Neuronal stem cell (in vitro differentiated cells): ENCODE results near the gene GAS6.
A peak's percentile ranks its signal among the peaks of the same experiment; 100 is the strongest.

Experiments
- DNase-seq: peaks from one replicate; pipeline ENCODE4 v3.0.0-alpha.2; 2013; ENCODE audit warnings: low spot score
- H2AFZ ChIP-seq: one replicate; pipeline ENCODE4 v1.6.1; 2013; ENCODE audit warnings: mild to moderate bottlenecking, low read length, inconsistent platforms
- H2AK5ac ChIP-seq: 2 replicates; pipeline ENCODE4 v1.6.1; 2013; ENCODE audit warnings: low read depth, mild to moderate bottlenecking, inconsistent platforms, low read length, moderate library complexity, mixed read lengths
- H2BK120ac ChIP-seq: 2 replicates; pipeline ENCODE4 v1.6.1; 2013; ENCODE audit warnings: low read depth, mild to moderate bottlenecking, inconsistent platforms, low read length, moderate library complexity, mixed read lengths
- H2BK12ac ChIP-seq: one replicate; pipeline ENCODE4 v1.6.1; 2013; ENCODE audit warnings: low read length, inconsistent platforms
- H2BK15ac ChIP-seq: 2 replicates; pipeline ENCODE4 v1.6.1; 2013; ENCODE audit warnings: mild to moderate bottlenecking, low read length, inconsistent platforms, mixed read lengths
- H2BK5ac ChIP-seq: one replicate; pipeline ENCODE4 v1.6.1; 2013; ENCODE audit warnings: inconsistent platforms, mild to moderate bottlenecking, low read length, moderate library complexity
- H3K14ac ChIP-seq: one replicate; pipeline ENCODE4 v1.6.1; 2013; ENCODE audit warnings: low read length, inconsistent platforms
- H3K18ac ChIP-seq: 2 replicates; pipeline ENCODE4 v1.6.1; 2013; ENCODE audit warnings: low read length, inconsistent platforms
- H3K23ac ChIP-seq: 2 replicates; pipeline ENCODE4 v1.6.1; 2013; ENCODE audit warnings: low read depth, mild to moderate bottlenecking, mixed read lengths, low read length, inconsistent platforms; ENCODE audit not compliant: poor library complexity
- H3K27ac ChIP-seq: replicated peaks from 3 replicates; pipeline ENCODE4 v1.5.1; 2013; ENCODE audit warnings: low read length, inconsistent platforms
- H3K27me3 ChIP-seq, 3 experiments: 2 replicates each; pipeline ENCODE4 v1.6.1; 2013; ENCODE audit warnings: low read length in 3 of 3, mild to moderate bottlenecking in 2 of 3, inconsistent platforms in 1 of 3, low read depth in 1 of 3, mixed read lengths in 1 of 3, moderate library complexity in 1 of 3; ENCODE audit not compliant: control insufficient read depth in 3 of 3, insufficient read depth in 3 of 3
- H3K36me3 ChIP-seq, 2 donors: replicated peaks in 1 of 2; 2 replicates each; pipeline ENCODE4 v1.6.1; 2013; ENCODE audit warnings: low read length in 2 of 2; ENCODE audit not compliant: control insufficient read depth in 2 of 2, insufficient read depth in 2 of 2
- H3K4ac ChIP-seq: 2 replicates; pipeline ENCODE4 v1.6.1; 2013; ENCODE audit warnings: inconsistent platforms, mild to moderate bottlenecking, low read length, moderate library complexity
- H3K4me1 ChIP-seq, 2 donors: 1 replicate in 1 of 2; 2 replicates in 1 of 2; pipeline ENCODE4 v1.6.1; 2013; ENCODE audit warnings: low read length in 2 of 2, low read depth in 1 of 2; ENCODE audit not compliant: control insufficient read depth in 2 of 2, insufficient read depth in 1 of 2
- H3K4me2 ChIP-seq: one replicate; pipeline ENCODE4 v1.6.1; 2013; ENCODE audit warnings: mild to moderate bottlenecking, low read length, inconsistent platforms; ENCODE audit not compliant: insufficient read depth, poor library complexity, severe bottlenecking
- H3K4me3 ChIP-seq, 2 donors: 2 replicates each; pipeline ENCODE4 v1.5.1; 2013; ENCODE audit warnings: low read length in 2 of 2, mild to moderate bottlenecking in 2 of 2, inconsistent platforms in 1 of 2, moderate library complexity in 1 of 2
- H3K79me1 ChIP-seq: one replicate; pipeline ENCODE4 v1.6.1; 2013; ENCODE audit warnings: low read depth, mild to moderate bottlenecking, inconsistent platforms, low read length, moderate library complexity
- H3K9ac ChIP-seq: one replicate; pipeline ENCODE4 v1.6.1; 2013; ENCODE audit warnings: mild to moderate bottlenecking, low read depth, low read length, inconsistent platforms; ENCODE audit not compliant: poor library complexity
- H3K9me3 ChIP-seq, 2 donors: replicated peaks in 1 of 2; 2 replicates each; pipeline versions ENCODE3 to v1.6.1; 2013; ENCODE audit warnings: low read length in 2 of 2, mild to moderate bottlenecking in 2 of 2, inconsistent platforms in 1 of 2, low read depth in 1 of 2, mixed read lengths in 1 of 2, moderate library complexity in 1 of 2; ENCODE audit not compliant: control insufficient read depth in 2 of 2, insufficient read depth in 1 of 2
- H4K8ac ChIP-seq: one replicate; pipeline ENCODE4 v1.6.1; 2013; ENCODE audit warnings: low read depth, mild to moderate bottlenecking, inconsistent platforms, low read length, moderate library complexity
- H4K91ac ChIP-seq: one replicate; pipeline ENCODE4 v1.6.1; 2013; ENCODE audit warnings: low read length, low read depth, mild to moderate bottlenecking, inconsistent platforms; ENCODE audit not compliant: poor library complexity
- WGBS, 2 donors: extraction: QIAGEN DNeasy Blood & Tissue Kit; methylation state at CpG; one replicate each; pipeline ENCODE4 v1.1.7; 2013; ENCODE audit warnings: missing lambda C conversion rate in 2 of 2, mixed read lengths in 1 of 2; ENCODE audit not compliant: insufficient read length in 2 of 2, insufficient replicate concordance in 1 of 2; ENCODE audit errors: extremely low coverage in 2 of 2; 5-methylcytosine and 5-hydroxymethylcytosine counted together

The GAS6 gene

DNA sequence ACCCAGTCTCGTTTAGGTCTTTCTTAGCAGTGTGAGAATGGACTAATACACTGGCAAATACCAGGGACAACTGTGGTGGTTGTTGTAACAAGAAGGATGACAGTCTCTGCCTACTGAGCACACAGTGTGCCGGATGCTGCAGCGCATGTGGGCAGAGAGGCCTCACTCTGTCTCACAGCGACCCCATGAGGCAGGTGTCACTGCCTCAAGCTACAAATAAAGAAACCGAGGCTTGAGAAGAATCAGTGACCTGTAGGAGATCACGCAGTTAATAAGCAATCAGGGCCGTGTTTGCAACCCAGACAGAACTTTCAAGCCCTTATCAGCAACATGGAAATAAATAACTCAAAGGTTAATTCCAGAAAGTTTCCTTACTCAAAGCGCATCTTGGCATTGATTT lies 40.5 kb upstream of the GAS6 start:
- no peak overlapping the region for H2AFZ ChIP-seq
- no peak for DNase-seq
- H3K14ac ChIP-seq, result no peak overlapping the region
- no peak overlapping the region for H3K4me2 ChIP-seq
- H3K27me3 ChIP-seq, result peaks cover 0 to 44% (median 0%) of the 10 kb centered on the region in 3 experiments
- no CpG with 5 or more reads among the region's 8 CpGs for WGBS, 2 donors
- no peak overlapping the region for H2AK5ac ChIP-seq
- no peak overlapping the region for H3K9ac ChIP-seq
- no peaks in the 10 kb centered on the region for H3K9me3 ChIP-seq
- H4K91ac ChIP-seq, result no peak overlapping the region
- no peak overlapping the region for H3K4me3 ChIP-seq
- H3K79me1 ChIP-seq, result no peaks in the 10 kb centered on the region
- H3K36me3 ChIP-seq, result no peaks in the 10 kb centered on the region
- no peak overlapping the region for H2BK5ac ChIP-seq
- H3K4me1 ChIP-seq, result no peaks in the 10 kb centered on the region
- no peak overlapping the region for H3K18ac ChIP-seq
- H3K4ac ChIP-seq, result no peak overlapping the region
- no peak overlapping the region for H3K27ac ChIP-seq
- H2BK120ac ChIP-seq, result no peak overlapping the region
- H3K23ac ChIP-seq, result no peak overlapping the region
- no peak overlapping the region for H2BK15ac ChIP-seq
- no peak overlapping the region for H2BK12ac ChIP-seq
- H4K8ac ChIP-seq, result no peak overlapping the region

DNA sequence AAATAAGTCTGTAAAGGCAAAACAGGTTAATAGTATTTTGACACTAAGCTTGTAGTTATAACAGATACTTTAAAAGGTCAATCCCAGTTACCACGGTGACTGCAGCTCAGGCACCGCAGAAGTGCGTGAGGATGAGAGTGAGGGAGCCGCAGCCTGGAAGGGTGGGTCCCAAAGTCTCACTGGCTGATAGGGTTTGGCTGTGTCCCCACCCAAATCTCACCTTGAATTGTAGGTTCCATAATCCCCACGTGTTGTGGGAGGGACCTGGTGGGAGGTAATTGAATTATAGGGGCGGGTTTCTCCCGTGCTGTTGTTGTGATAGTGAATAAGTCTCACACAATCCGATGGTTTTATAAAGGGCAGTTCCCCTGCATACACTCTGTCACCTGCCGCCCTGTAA lies 40.0 kb upstream of the GAS6 start:
- no peak overlapping the region for H2AFZ ChIP-seq
- no peak overlapping the region for H4K91ac ChIP-seq
- WGBS, 2 donors, result no CpG with 5 or more reads among the region's 9 CpGs
- H3K14ac ChIP-seq, result no peak overlapping the region
- H3K79me1 ChIP-seq, result no peaks in the 10 kb centered on the region
- no peak overlapping the region for H2BK12ac ChIP-seq
- H3K4me1 ChIP-seq, result no peaks in the 10 kb centered on the region
- H3K9me3 ChIP-seq, result no peaks in the 10 kb centered on the region
- H3K36me3 ChIP-seq, result no peaks in the 10 kb centered on the region
- no peak overlapping the region for H2BK5ac ChIP-seq
- H3K23ac ChIP-seq, result no peak overlapping the region
- no peak overlapping the region for H3K4me3 ChIP-seq
- no peak overlapping the region for H2BK120ac ChIP-seq
- no peak overlapping the region for H2AK5ac ChIP-seq
- no peak overlapping the region for H3K9ac ChIP-seq
- no peak overlapping the region for H4K8ac ChIP-seq
- H3K27ac ChIP-seq, result no peak overlapping the region
- H3K18ac ChIP-seq, result no peak overlapping the region
- DNase-seq, result no peak
- peaks cover 0 to 39% (median 0%) of the 10 kb centered on the region in 3 experiments for H3K27me3 ChIP-seq
- no peak overlapping the region for H2BK15ac ChIP-seq
- no peak overlapping the region for H3K4ac ChIP-seq
- no peak overlapping the region for H3K4me2 ChIP-seq

DNA sequence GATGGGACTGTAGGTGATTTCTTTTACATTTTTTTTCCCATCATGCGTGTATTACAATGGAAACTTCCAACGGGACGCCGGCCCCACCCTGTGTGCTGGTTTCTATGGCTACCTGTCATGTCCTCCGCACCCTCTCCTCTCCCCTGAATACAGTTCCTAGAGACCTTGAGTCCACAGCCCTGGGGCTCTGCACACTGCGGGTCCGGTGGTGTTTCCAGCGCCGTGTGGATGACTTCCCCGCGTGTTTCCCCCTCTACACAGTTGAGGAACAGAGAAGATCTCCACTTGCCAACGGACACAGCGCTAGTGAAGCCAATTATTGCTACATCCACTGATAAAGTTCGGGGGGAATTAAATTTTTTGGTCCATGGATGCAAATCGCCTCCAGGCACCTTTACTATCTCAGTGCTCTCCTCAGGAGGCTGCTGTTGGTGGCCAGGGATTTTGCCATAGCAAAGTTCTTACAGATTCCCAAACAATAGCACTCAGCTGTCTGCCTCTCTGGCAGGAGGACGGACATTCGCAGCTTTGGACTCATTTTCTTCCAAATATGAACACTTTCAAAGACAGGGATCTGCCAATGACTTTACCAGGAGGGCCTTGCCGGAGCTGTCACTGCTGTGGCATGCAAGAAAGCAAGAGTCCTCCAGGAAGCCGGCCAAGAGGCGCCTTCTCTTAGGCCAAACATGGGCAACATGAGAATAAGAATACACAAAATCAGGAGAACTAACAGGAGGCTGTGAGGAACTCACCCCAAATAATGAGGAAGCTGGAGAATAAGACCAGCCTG lies 39.3 kb upstream of the GAS6 start:
- H3K18ac ChIP-seq, result no peak overlapping the region
- H3K4ac ChIP-seq, result no peak overlapping the region
- no peak overlapping the region for H3K9ac ChIP-seq
- WGBS, 2 donors, result no CpG with 5 or more reads among the region's 20 CpGs
- H4K91ac ChIP-seq, result no peak overlapping the region
- H3K27me3 ChIP-seq, result peaks cover 0 to 32% (median 0%) of the 10 kb centered on the region in 3 experiments
- no peaks in the 10 kb centered on the region for H3K4me1 ChIP-seq
- H2BK5ac ChIP-seq, result no peak overlapping the region
- peak overlapping the region; percentile 22 for H2AK5ac ChIP-seq
- no peak overlapping the region for H4K8ac ChIP-seq
- peaks cover 0 to 2% of the 10 kb centered on the region in 2 donors for H3K9me3 ChIP-seq
- H3K23ac ChIP-seq, result no peak overlapping the region
- H3K4me2 ChIP-seq, result no peak overlapping the region
- no peak overlapping the region for H2BK120ac ChIP-seq
- H3K14ac ChIP-seq, result no peak overlapping the region
- DNase-seq, result no peak
- H3K36me3 ChIP-seq, result no peaks in the 10 kb centered on the region
- no peak overlapping the region for H3K27ac ChIP-seq
- H3K4me3 ChIP-seq, result no peak overlapping the region
- no peaks in the 10 kb centered on the region for H3K79me1 ChIP-seq
- H2BK12ac ChIP-seq, result no peak overlapping the region
- no peak overlapping the region for H2BK15ac ChIP-seq
- H2AFZ ChIP-seq, result no peak overlapping the region

DNA sequence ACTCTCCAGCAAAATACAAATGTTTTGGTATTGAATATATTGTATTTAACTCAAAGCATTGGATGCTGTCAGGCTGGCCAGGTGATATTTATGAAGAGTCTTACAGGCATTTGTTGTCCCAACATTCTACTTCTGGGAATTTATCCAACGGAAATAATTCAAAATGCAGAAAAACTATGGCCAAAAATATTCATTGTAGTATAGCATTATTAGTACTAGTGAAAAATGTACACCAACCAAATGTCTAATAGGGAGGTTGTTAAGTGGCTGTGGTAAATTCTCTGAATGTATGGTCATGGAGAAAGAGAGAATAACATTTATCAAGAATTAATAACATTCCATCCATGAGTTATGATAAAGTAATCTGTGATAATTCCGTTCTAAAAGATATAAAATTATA lies 38.6 kb upstream of the GAS6 start:
- no peak overlapping the region for H3K14ac ChIP-seq
- no peaks in the 10 kb centered on the region for H3K4me1 ChIP-seq
- no peaks in the 10 kb centered on the region for H3K36me3 ChIP-seq
- no peak overlapping the region for H3K9ac ChIP-seq
- no peak overlapping the region for H3K23ac ChIP-seq
- no peaks in the 10 kb centered on the region for H3K79me1 ChIP-seq
- no CpG with 5 or more reads among the region's 2 CpGs for WGBS, 2 donors
- H3K27me3 ChIP-seq, result peaks cover 0 to 29% (median 0%) of the 10 kb centered on the region in 3 experiments
- H4K91ac ChIP-seq, result no peak overlapping the region
- H3K4ac ChIP-seq, result no peak overlapping the region
- no peak overlapping the region for H2AK5ac ChIP-seq
- no peak overlapping the region for H2BK15ac ChIP-seq
- H2BK5ac ChIP-seq, result no peak overlapping the region
- H4K8ac ChIP-seq, result no peak overlapping the region
- H3K9me3 ChIP-seq, result peaks cover 2 to 4% of the 10 kb centered on the region in 2 donors
- H2BK12ac ChIP-seq, result no peak overlapping the region
- H3K18ac ChIP-seq, result no peak overlapping the region
- no peak overlapping the region for H3K27ac ChIP-seq
- no peak for DNase-seq
- no peak overlapping the region for H3K4me3 ChIP-seq
- no peak overlapping the region for H3K4me2 ChIP-seq
- H2AFZ ChIP-seq, result no peak overlapping the region
- no peak overlapping the region for H2BK120ac ChIP-seq
